PFSK-1 (cell line): Measurements from ENCODE around the gene NPM1.

Source experiments
- FOXP2 ChIP-seq: optimal IDR thresholded peaks from 2 replicates; pipeline ENCODE3; 2011; ENCODE audit warnings: borderline replicate concordance, control low read depth, inconsistent platforms; ENCODE audit not compliant: insufficient read depth; ENCODE audit errors: extremely low read length, extremely low read depth
- POLR2AphosphoS5 ChIP-seq: IDR thresholded peaks from 2 replicates; pipeline ENCODE4 v1.6.1; 2012; ENCODE audit warnings: low read depth, mild to moderate bottlenecking, control low read depth, low read length, moderate library complexity
- SIN3A ChIP-seq: IDR thresholded peaks from 2 replicates; pipeline ENCODE4 v1.6.1; 2012; ENCODE audit warnings: mild to moderate bottlenecking, low read length, moderate library complexity, borderline replicate concordance; ENCODE audit not compliant: insufficient read depth
- TAF1 ChIP-seq: IDR thresholded peaks from 2 replicates; pipeline ENCODE4 v1.6.1; 2012; ENCODE audit warnings: low read length, control low read depth, borderline replicate concordance; ENCODE audit not compliant: insufficient read depth
- TF ChIP-seq, protein P1 (sequence below), 2 experiments: IDR thresholded peaks; 2 replicates each; pipeline versions ENCODE4 v1.6.1 to v1.8.0; 2011 to 2012; ENCODE audit warnings: low read depth in 2 of 2, low read length in 2 of 2, control low read depth in 1 of 2, inconsistent platforms in 1 of 2, mild to moderate bottlenecking in 1 of 2, moderate library complexity in 1 of 2; ENCODE audit not compliant: insufficient read depth in 1 of 2

NPM1 gene

DNA sequence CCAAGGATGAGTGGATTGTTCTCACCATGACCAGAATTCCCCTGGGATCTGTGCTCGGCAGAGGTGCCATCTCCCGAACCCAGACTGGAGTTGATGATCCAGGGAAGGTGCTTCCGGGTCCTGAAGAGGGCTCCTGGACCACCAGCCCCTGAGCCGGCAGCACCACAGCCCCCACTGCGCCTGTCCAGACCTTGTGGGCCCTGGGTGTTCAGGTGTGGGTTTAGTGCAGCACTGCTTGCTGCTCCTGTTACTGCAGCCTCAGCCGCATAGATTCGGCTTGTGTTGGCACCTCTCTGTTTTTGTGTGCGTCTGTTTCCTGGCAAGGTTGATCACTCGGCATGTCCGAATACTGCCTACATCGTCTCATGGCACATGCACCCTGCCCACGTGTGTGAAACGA lies 16.3 kb upstream of the NPM1 start:
- TF ChIP-seq FOXP2 (no peak), SIN3A (no peak), POLR2AphosphoS5 (no peak), TAF1 (no peak)
- TF ChIP-seq, protein P1, sequence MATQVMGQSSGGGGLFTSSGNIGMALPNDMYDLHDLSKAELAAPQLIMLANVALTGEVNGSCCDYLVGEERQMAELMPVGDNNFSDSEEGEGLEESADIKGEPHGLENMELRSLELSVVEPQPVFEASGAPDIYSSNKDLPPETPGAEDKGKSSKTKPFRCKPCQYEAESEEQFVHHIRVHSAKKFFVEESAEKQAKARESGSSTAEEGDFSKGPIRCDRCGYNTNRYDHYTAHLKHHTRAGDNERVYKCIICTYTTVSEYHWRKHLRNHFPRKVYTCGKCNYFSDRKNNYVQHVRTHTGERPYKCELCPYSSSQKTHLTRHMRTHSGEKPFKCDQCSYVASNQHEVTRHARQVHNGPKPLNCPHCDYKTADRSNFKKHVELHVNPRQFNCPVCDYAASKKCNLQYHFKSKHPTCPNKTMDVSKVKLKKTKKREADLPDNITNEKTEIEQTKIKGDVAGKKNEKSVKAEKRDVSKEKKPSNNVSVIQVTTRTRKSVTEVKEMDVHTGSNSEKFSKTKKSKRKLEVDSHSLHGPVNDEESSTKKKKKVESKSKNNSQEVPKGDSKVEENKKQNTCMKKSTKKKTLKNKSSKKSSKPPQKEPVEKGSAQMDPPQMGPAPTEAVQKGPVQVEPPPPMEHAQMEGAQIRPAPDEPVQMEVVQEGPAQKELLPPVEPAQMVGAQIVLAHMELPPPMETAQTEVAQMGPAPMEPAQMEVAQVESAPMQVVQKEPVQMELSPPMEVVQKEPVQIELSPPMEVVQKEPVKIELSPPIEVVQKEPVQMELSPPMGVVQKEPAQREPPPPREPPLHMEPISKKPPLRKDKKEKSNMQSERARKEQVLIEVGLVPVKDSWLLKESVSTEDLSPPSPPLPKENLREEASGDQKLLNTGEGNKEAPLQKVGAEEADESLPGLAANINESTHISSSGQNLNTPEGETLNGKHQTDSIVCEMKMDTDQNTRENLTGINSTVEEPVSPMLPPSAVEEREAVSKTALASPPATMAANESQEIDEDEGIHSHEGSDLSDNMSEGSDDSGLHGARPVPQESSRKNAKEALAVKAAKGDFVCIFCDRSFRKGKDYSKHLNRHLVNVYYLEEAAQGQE (IDR thresholded peaks at IDR 0.05; ENCODE audit: insufficient read depth in 1 of 2, low read depth in 2 of 2, low read length in 2 of 2), result no peak

DNA sequence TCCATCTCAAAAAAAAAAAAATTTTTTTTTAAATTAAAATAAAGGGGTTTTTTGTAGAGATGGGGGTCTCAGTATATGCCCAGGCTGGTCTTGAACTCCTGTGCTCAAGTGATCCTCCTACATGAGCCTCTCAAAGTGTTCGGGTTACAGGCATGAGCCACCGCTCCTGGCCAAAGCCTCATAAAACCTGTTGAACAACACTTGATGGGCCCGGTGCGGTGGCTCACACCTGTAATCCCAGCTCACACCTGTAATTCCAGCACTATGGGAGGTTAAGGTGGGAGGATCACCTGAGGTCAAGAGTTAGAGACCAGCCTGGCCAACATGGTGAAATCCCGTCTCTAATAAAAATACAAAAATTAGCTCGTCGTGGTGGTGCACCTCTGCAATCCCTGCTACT lies 7.7 kb upstream of the NPM1 start:
- no peak for TF ChIP-seq TAF1
- TF ChIP-seq POLR2AphosphoS5, result no peak
- no peak for TF ChIP-seq SIN3A
- no peak for TF ChIP-seq FOXP2
- TF ChIP-seq, protein P1 (IDR thresholded peaks at IDR 0.05; ENCODE audit: insufficient read depth in 1 of 2, low read depth in 2 of 2, low read length in 2 of 2), result no peak

DNA sequence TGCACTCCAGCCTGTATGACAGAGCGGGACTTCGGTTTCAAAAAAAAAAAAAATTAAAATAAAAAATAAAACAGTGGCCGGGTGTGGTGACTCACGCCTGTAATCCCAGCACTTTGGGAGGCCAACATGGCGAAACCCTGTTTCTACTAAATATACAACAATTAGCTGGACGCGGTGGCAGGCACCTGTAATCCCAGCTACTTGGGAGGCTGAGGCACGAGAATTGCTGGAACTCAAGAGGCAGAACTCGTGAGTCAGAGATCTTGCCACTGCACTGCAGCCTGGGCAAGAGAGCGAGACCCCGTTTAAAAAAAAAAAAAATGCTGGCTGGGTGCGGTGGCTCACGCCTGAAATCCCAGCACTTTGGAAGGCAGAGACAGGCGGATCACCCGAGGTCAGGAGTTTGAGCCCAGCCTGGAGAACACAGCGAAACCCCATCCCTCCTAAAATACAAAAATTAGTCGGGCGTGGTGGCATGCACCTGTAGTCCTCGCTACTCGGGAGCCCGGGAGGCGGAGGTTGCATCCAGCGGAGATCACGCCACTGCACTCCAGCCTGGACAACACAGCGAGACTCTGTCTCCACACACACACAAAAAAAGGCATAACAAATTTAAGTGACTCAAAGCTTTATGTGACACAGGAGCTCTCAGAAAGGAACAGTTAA lies 1.5 kb upstream of the NPM1 start:
- TF ChIP-seq TAF1 (no peak), SIN3A (no peak), FOXP2 (no peak), POLR2AphosphoS5 (no peak)
- TF ChIP-seq, protein P1 (IDR thresholded peaks at IDR 0.05; ENCODE audit: insufficient read depth in 1 of 2, low read depth in 2 of 2, low read length in 2 of 2), result no peak

DNA sequence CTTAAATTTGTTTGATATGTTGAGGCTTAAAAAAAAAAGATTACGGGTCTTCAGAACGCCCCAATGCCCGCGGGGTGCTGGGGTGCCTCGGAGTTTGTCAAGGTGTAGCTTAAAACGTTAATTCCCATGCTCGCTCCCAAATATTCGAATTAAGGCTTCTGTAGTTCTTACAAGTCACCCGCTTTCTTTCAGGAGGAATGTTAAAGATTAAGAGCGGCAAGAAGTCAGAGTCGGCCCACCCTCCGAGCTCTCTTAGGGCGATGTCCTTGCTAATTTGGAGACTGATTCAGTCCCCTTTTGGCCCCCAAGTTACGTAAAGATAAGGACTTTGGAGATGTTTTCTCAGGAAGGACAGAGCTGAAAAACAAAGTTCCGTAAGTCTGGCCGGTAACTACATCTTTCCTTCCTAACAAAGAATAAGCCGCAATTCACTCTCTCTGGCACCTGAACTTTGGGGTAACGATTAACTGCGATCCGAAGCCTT lies 746 bp upstream of the NPM1 start:
- no peak for TF ChIP-seq POLR2AphosphoS5
- TF ChIP-seq, protein P1 (IDR thresholded peaks at IDR 0.05; ENCODE audit: insufficient read depth in 1 of 2, low read depth in 2 of 2, low read length in 2 of 2), result no peak
- TF ChIP-seq TAF1, result no peak
- no peak for TF ChIP-seq FOXP2
- no peak for TF ChIP-seq SIN3A
